B cell (primary cell): Measurements from ENCODE around the gene TGFB1. TPM values are rescaled to one million over a fixed set of nuclear protein-coding genes. Genes with fewer than 3 reads are reported as not detected.

ENCODE experiments used
- ATAC-seq: fragments of 200-7000 bp; cut with Tn5 transposase; one replicate; pipeline ENCODE4 v1.10.0; 2021; ENCODE audit warnings: low read depth, mild to moderate bottlenecking, moderate number of reproducible peaks, moderate library complexity
- CTCF ChIA-PET: fragments of 350-600 bp; sonication (Branson Sonifier 250); formaldehyde crosslinking; loops from one replicate; lab custom pipeline; 2021; ENCODE audit warnings: antibody characterized with exemption, inconsistent platforms; lab: Charles Lee
- POLR2A ChIA-PET: fragments of 350-600 bp; sonication (Branson Sonifier 250); formaldehyde crosslinking; loops from one replicate; lab custom pipeline; 2021; ENCODE audit warnings: antibody characterized with exemption; lab: Charles Lee
- DNase-seq: peaks from one replicate; pipeline ENCODE4 v3.0.0; 2013
- H2AFZ ChIP-seq: 2 replicates; pipeline ENCODE4 v1.6.1; 2012; ENCODE audit warnings: mild to moderate bottlenecking, low read depth, low read length; ENCODE audit not compliant: insufficient read depth, poor library complexity, severe bottlenecking
- H3K27ac ChIP-seq, 2 donors: 1 replicate in 1 of 2; 2 replicates in 1 of 2; pipeline ENCODE4 v1.5.1; 2012 to 2013; ENCODE audit warnings: low read length in 2 of 2, mild to moderate bottlenecking in 2 of 2, moderate library complexity in 1 of 2
- H3K27me3 ChIP-seq, 4 experiments: fragments of 200-600 bp in 1 of 4; sonication (generic) in 1 of 4; replicated peaks in 1 of 4; 1 replicate in 2 of 4; 2 replicates in 2 of 4; pipeline versions ENCODE4 v1.6.1 to v1.7.0; 2013 to 2016; ENCODE audit warnings: low read length in 3 of 4, mild to moderate bottlenecking in 2 of 4, mixed read lengths in 1 of 4, moderate library complexity in 1 of 4; ENCODE audit not compliant: insufficient read depth in 4 of 4, control insufficient read depth in 3 of 4; ENCODE audit errors: control extremely low read depth in 1 of 4
- H3K36me3 ChIP-seq, 2 experiments: replicated peaks in 1 of 2; 1 replicate in 1 of 2; 2 replicates in 1 of 2; pipeline versions ENCODE4 v1.6.1 to v1.7.1; 2013; ENCODE audit warnings: low read length in 1 of 2; ENCODE audit not compliant: insufficient read depth in 2 of 2, control insufficient read depth in 1 of 2; ENCODE audit errors: control extremely low read depth in 1 of 2, extremely low read depth in 1 of 2
- H3K4me1 ChIP-seq, 2 donors: fragments of 200-600 bp in 1 of 2; sonication (generic) in 1 of 2; 1 replicate in 1 of 2; 2 replicates in 1 of 2; pipeline versions ENCODE4 v1.5.1 to v1.6.1; 2013 to 2017; ENCODE audit warnings: low read length in 2 of 2; ENCODE audit not compliant: control insufficient read depth in 2 of 2, insufficient read depth in 2 of 2
- H3K4me2 ChIP-seq: replicated peaks from 2 replicates; pipeline ENCODE3; 2012; ENCODE audit warnings: mild to moderate bottlenecking, low read depth, low read length; ENCODE audit not compliant: poor library complexity, severe bottlenecking
- H3K4me3 ChIP-seq, 5 experiments: fragments of 200-600 bp in 1 of 5; sonication (generic) in 1 of 5; 1 replicate in 3 of 5; 2 replicates in 2 of 5; pipeline versions ENCODE4 v1.5.1 to v1.7.0; 2011 to 2016; ENCODE audit warnings: low read length in 4 of 5, mild to moderate bottlenecking in 4 of 5, low read depth in 2 of 5, control low read depth in 1 of 5, moderate library complexity in 1 of 5; ENCODE audit not compliant: insufficient read depth in 1 of 5; ENCODE audit errors: control extremely low read depth in 1 of 5, extremely low read depth in 1 of 5
- H3K79me2 ChIP-seq: fragments of 200-600 bp; sonication (generic); one replicate; pipeline ENCODE4 v1.6.0; 2016; ENCODE audit warnings: low read length; ENCODE audit not compliant: control insufficient read depth, insufficient read depth
- H3K9ac ChIP-seq: fragments of 200-600 bp; sonication (generic); 2 replicates; pipeline ENCODE4 v1.6.1; 2017; ENCODE audit warnings: mild to moderate bottlenecking, low read length, moderate library complexity
- H3K9me3 ChIP-seq, 3 donors: one replicate each; pipeline versions ENCODE4 v1.6.1 to v1.7.1; 2013; ENCODE audit warnings: low read length in 2 of 3; ENCODE audit not compliant: control insufficient read depth in 2 of 3, insufficient read depth in 1 of 3; ENCODE audit errors: control extremely low read depth in 1 of 3
- H4K20me1 ChIP-seq: 2 replicates; pipeline ENCODE4 v1.6.0; 2012; ENCODE audit warnings: mild to moderate bottlenecking, low read length; ENCODE audit not compliant: insufficient read depth, control insufficient read depth, poor library complexity, severe bottlenecking
- H3K27ac Mint-ChIP-seq: one replicate; pipeline ENCODE4 v1.8.0; 2021; ENCODE audit warnings: mixed read lengths
- H3K27me3 Mint-ChIP-seq: one replicate; pipeline ENCODE4 v1.8.0; 2021; ENCODE audit warnings: mixed read lengths
- H3K4me1 Mint-ChIP-seq: one replicate; pipeline ENCODE4 v1.8.0; 2021; ENCODE audit warnings: mixed read lengths
- H3K4me3 Mint-ChIP-seq: one replicate; pipeline ENCODE4 v1.8.0; 2021; ENCODE audit warnings: mixed read lengths
- H3K9me3 Mint-ChIP-seq: one replicate; pipeline ENCODE4 v1.8.0; 2022; ENCODE audit warnings: mixed read lengths; ENCODE audit not compliant: insufficient read depth
- CTCF ChIP-seq: fragments of 200-600 bp; IDR thresholded peaks from one replicate; pipeline ENCODE4 v1.8.0; 2022; ENCODE audit warnings: antibody characterized with exemption, mild to moderate bottlenecking
- EZH2 ChIP-seq: IDR thresholded peaks from 2 replicates; pipeline ENCODE4 v1.6.1; 2012; ENCODE audit warnings: borderline replicate concordance, low read depth, mild to moderate bottlenecking, moderate library complexity, low read length; ENCODE audit not compliant: insufficient read depth, poor library complexity, severe bottlenecking
- WGBS: methylation state at CpG from one replicate; pipeline ENCODE4 v1.1.5; 2013; ENCODE audit warnings: missing lambda C conversion rate; ENCODE audit not compliant: insufficient coverage; 5-methylcytosine and 5-hydroxymethylcytosine counted together
- intact Hi-C: fragments of 100-400 bp; cut with micrococcal nuclease; formaldehyde crosslinking; loops from one replicate; pipeline ENCODE4 v1.10.0; 2022
- polyA plus RNA-seq: library from polyadenylated mRNA; depleted of rRNA; stranded (reverse); fragments of >200 nt; gene quantifications from 2 replicates; pipeline ENCODE4 v1.2.3, GENCODE V29; 2012
- total RNA-seq, 2 donors: library from RNA; stranded (reverse); fragments of 120-200 nt in 1 of 2; gene quantifications; 1 replicate in 1 of 2; 2 replicates in 1 of 2; pipeline versions ENCODE4 v1.2.3 to v1.2.4, GENCODE V29; 2013 to 2022

TGFB1 gene
- total and polyA plus RNA-seq, 2 donors (not counting 1 experiment from before 2014, with no cell fraction given), result 109 to 120 TPM

GRCh38 chr19:41300555-41300954 is 53.2 kb downstream of the TGFB1 start:
- Histone ChIP-seq H3K4me1 (peaks cover 68 to 85% of the 10 kb centered on the region in 2 donors), H3K27me3 (no peaks in the 10 kb centered on the region), H3K27ac (peak overlapping the region; percentile 9 to 100), H2AFZ (no peak overlapping the region), H3K79me2 (peaks cover 40% of the 10 kb centered on the region), H3K4me3 (no peak overlapping the region), H3K4me2 (no peak overlapping the region), H3K9ac (no peak overlapping the region), H3K36me3 (peaks cover 7 to 87% of the 10 kb centered on the region in 2 experiments), H3K9me3 (no peaks in the 10 kb centered on the region), H4K20me1 (no peaks in the 10 kb centered on the region)
- peak overlapping the region; percentile 98 for H3K27ac Mint-ChIP-seq
- no peak overlapping the region for H3K4me3 Mint-ChIP-seq
- POLR2A ChIA-PET, result interaction anchor here (0.5 to 0.6 kb wide), 3 partner anchors 36 to 69 kb away, joined by 3 to 5 read pairs (median 4); partner anchors contain the start of gene HNRNPUL1
- no peaks in the 10 kb centered on the region for H3K9me3 Mint-ChIP-seq
- TF ChIP-seq CTCF, result no peak
- TF ChIP-seq EZH2, result no peak
- peaks cover 78% of the 10 kb centered on the region for H3K4me1 Mint-ChIP-seq
- CTCF ChIA-PET, result interaction anchor here (1.0 to 1.3 kb wide), 4 partner anchors 35 to 174 kb away, joined by 3 read pairs; no protein-coding TSS in a partner anchor
- no peak for ATAC-seq
- WGBS, result 18% methylated on average over 4 of the region's 6 CpGs
- no peak for DNase-seq
- H3K27me3 Mint-ChIP-seq, result no peaks in the 10 kb centered on the region
- intact Hi-C loops, result no loop called here

GRCh38 chr19:41299755-41300089 is 54.0 kb downstream of the TGFB1 start:
- ChIA-PET CTCF (interaction anchor here (0.9 to 3.3 kb wide), 4 partner anchors 9 to 173 kb away, joined by 3 to 41 read pairs (median 3); no protein-coding TSS in a partner anchor), POLR2A (interaction anchor here (1.1 kb wide), 1 partner anchor 19 kb away, joined by 3 read pairs; no protein-coding TSS in a partner anchor)
- Histone ChIP-seq H3K9ac (no peak overlapping the region), H2AFZ (no peak overlapping the region), H4K20me1 (no peaks in the 10 kb centered on the region), H3K79me2 (peaks cover 32% of the 10 kb centered on the region), H3K36me3 (peaks cover 5 to 87% of the 10 kb centered on the region in 2 experiments), H3K4me2 (no peak overlapping the region), H3K27me3 (no peaks in the 10 kb centered on the region), H3K9me3 (no peaks in the 10 kb centered on the region), H3K4me1 (peaks cover 68 to 77% of the 10 kb centered on the region in 2 donors), H3K4me3 (no peak overlapping the region), H3K27ac (peak overlapping the region in 1 of 2 donors; percentile 100)
- Mint-ChIP-seq H3K27me3 (no peaks in the 10 kb centered on the region), H3K9me3 (no peaks in the 10 kb centered on the region), H3K27ac (peak overlapping the region; percentile 98), H3K4me1 (peaks cover 75% of the 10 kb centered on the region), H3K4me3 (no peak overlapping the region)
- ATAC-seq (no peak), DNase-seq (no peak)
- no peak for TF ChIP-seq EZH2
- intact Hi-C loops, result loop anchor here (10.0 kb wide), 1 partner anchor 895 kb away; no protein-coding TSS in a partner anchor
- 59% methylated on average over 2 of the region's 4 CpGs for WGBS
